HG03060 (cell line): ENCODE results near the gene LCE2C.
"Not testable (repeated sequence)": the region's sequence is repeated elsewhere in the genome, so short reads cannot be mapped to it uniquely, and the experiment has no call there.

ENCODE experiments used
- ATAC-seq: cut with Tn5 transposase; IDR thresholded peaks from one replicate; pipeline ENCODE4 v1.9.1; 2021; ENCODE audit warnings: low read depth, moderate number of reproducible peaks; ENCODE audit not compliant: unreplicated experiment

The LCE2C gene

GRCh38 chr1:152674983-152675382 lies at the start of gene LCE2C:
LCE2C (plus strand) TSS chr1:152675279; CDS start chr1:152676016, 737 bp downstream.
- not testable (repeated sequence) for ATAC-seq

GRCh38 chr1:152626744-152627143 lies 48.3 kb upstream of the LCE2C start:
- no peak for ATAC-seq

- ATAC-seq = no peak
Observed at GRCh38 chr1:152630596-152630995, 44.5 kb upstream of the LCE2C start.

- ATAC-seq = no peak
Observed at GRCh38 chr1:152640351-152640750, 34.7 kb upstream of the LCE2C start.

GRCh38 chr1:152643945-152644344 lies 31.1 kb upstream of the LCE2C start:
- no peak for ATAC-seq

GRCh38 chr1:152645146-152645545 lies 29.9 kb upstream of the LCE2C start:
- no peak for ATAC-seq

- ATAC-seq = no peak
Observed at GRCh38 chr1:152646656-152647055, 28.4 kb upstream of the LCE2C start.

- no peak for ATAC-seq
Observed at GRCh38 chr1:152654110-152654509, 21.0 kb upstream of the LCE2C start.

GRCh38 chr1:152656459-152656858 lies 18.6 kb upstream of the LCE2C start:
- ATAC-seq = no peak

GRCh38 chr1:152657677-152658076 lies 17.4 kb upstream of the LCE2C start:
- ATAC-seq = no peak

GRCh38 chr1:152658649-152659048 lies 16.4 kb upstream of the LCE2C start:
- ATAC-seq = no peak

- no peak for ATAC-seq
Observed at GRCh38 chr1:152663098-152663497, 12.0 kb upstream of the LCE2C start, which contains the start of gene LCE2D. LCE2D (plus strand) TSS chr1:152663380; CDS start chr1:152664106, 726 bp downstream.

GRCh38 chr1:152666171-152666570 lies 8.9 kb upstream of the LCE2C start:
- ATAC-seq = not testable (repeated sequence)

GRCh38 chr1:152667648-152668047 lies 7.4 kb upstream of the LCE2C start:
- no peak for ATAC-seq

- no peak for ATAC-seq
Observed at GRCh38 chr1:152673016-152673415, 2.1 kb upstream of the LCE2C start.

- ATAC-seq = no peak
Observed at GRCh38 chr1:152679459-152679858, 4.4 kb downstream of the LCE2C start.

- no peak for ATAC-seq
Observed at GRCh38 chr1:152681616-152682015, 6.5 kb downstream of the LCE2C start.

- no peak for ATAC-seq
Observed at GRCh38 chr1:152683846-152684245, 8.8 kb downstream of the LCE2C start.

- ATAC-seq = not testable (repeated sequence)
Observed at GRCh38 chr1:152685823-152686222, 10.7 kb downstream of the LCE2C start, which contains the start of gene LCE2B. LCE2B (plus strand) TSS chr1:152686123; CDS start chr1:152686844, 721 bp downstream.

- no peak for ATAC-seq
Observed at GRCh38 chr1:152697701-152698600, 22.9 kb downstream of the LCE2C start, which contains the start of gene LCE2A. LCE2A (plus strand) TSS chr1:152698345; CDS start chr1:152698902, 557 bp downstream.

GRCh38 chr1:152699746-152700145 lies 24.7 kb downstream of the LCE2C start:
- ATAC-seq = no peak

- ATAC-seq = no peak
Observed at GRCh38 chr1:152707860-152708259, 32.8 kb downstream of the LCE2C start, which contains the start of gene LCE4A. LCE4A (plus strand) TSS chr1:152708160; CDS start chr1:152709076, 916 bp downstream.
